PC-9 (cell line): Measurements from ENCODE around the gene GABRA1. TPM values are rescaled to one million over a fixed set of nuclear protein-coding genes. Genes with fewer than 3 reads are reported as not detected.

Source experiments
- BruUV-seq: library from RNA; stranded (reverse); fragments of 400-500 nt; replicated peaks from 2 replicates; lab custom pipeline; 2021; lab: Mats Ljungman, UMichigan
- CTCF ChIA-PET: fragments of 300-600 bp; sonication (Branson Sonifier 250); formaldehyde crosslinking; loops from one replicate; lab custom pipeline; 2022; ENCODE audit warnings: antibody characterized with exemption; lab: Charles Lee
- POLR2A ChIA-PET: fragments of 300-600 bp; sonication (Branson Sonifier 250); formaldehyde crosslinking; loops from one replicate; lab custom pipeline; 2022; ENCODE audit warnings: antibody characterized with exemption; ENCODE audit not compliant: unreplicated experiment; lab: Charles Lee
- DNase-seq, 2 experiments: peaks; one replicate each; pipeline versions ENCODE4 v3.0.0 to v3.0.0-alpha.2; 2015 to 2022; ENCODE audit warnings: mixed read lengths in 1 of 2
- H2AFZ ChIP-seq: fragments of 200-600 bp; sonication (generic); 2 replicates; pipeline ENCODE4 v1.8.1; 2017; ENCODE audit warnings: antibody characterized with exemption
- H3F3A ChIP-seq: fragments of 200-600 bp; sonication (generic); 2 replicates; pipeline ENCODE4 v1.8.1; 2017; ENCODE audit warnings: antibody characterized with exemption, mild to moderate bottlenecking, low read depth; ENCODE audit not compliant: insufficient read depth
- H3K27ac ChIP-seq: fragments of 200-600 bp; sonication (generic); 2 replicates; pipeline ENCODE4 v1.6.1; 2016; ENCODE audit warnings: mixed run types
- H3K27me3 ChIP-seq: fragments of 200-600 bp; sonication (generic); 2 replicates; pipeline ENCODE4 v1.6.1; 2016; ENCODE audit warnings: low read depth, mixed run types; ENCODE audit not compliant: insufficient read depth
- H3K36me3 ChIP-seq: fragments of 200-600 bp; sonication (generic); 2 replicates; pipeline ENCODE4 v1.6.1; 2016; ENCODE audit warnings: low read depth, mixed run types
- H3K4me1 ChIP-seq: fragments of 200-600 bp; sonication (generic); replicated peaks from 2 replicates; pipeline ENCODE4 v1.6.1; 2016; ENCODE audit warnings: mixed run types; ENCODE audit not compliant: insufficient read depth
- H3K4me2 ChIP-seq: fragments of 200-600 bp; sonication (generic); 2 replicates; pipeline ENCODE4 v1.6.1; 2017; ENCODE audit warnings: mixed run types
- H3K4me3 ChIP-seq: fragments of 200-600 bp; sonication (generic); 2 replicates; pipeline ENCODE4 v1.6.1; 2016; ENCODE audit warnings: mixed run types
- H3K79me2 ChIP-seq: fragments of 200-600 bp; sonication (generic); 2 replicates; pipeline ENCODE4 v1.6.1; 2017; ENCODE audit warnings: low read depth, mixed run types
- H3K9me2 ChIP-seq: fragments of 200-600 bp; sonication (generic); 2 replicates; pipeline ENCODE4 v1.8.1; 2017; ENCODE audit warnings: mild to moderate bottlenecking; ENCODE audit not compliant: insufficient read depth
- H3K9me3 ChIP-seq: fragments of 200-600 bp; sonication (generic); 2 replicates; pipeline ENCODE4 v1.8.1; 2016; ENCODE audit warnings: low read depth; ENCODE audit not compliant: insufficient read depth
- H4K20me1 ChIP-seq: fragments of 200-600 bp; sonication (generic); 2 replicates; pipeline ENCODE4 v1.8.1; 2017; ENCODE audit not compliant: insufficient read depth
- CTCF ChIP-seq: fragments of 200-600 bp; sonication (generic); conservative IDR thresholded peaks from 2 replicates; pipeline ENCODE4 v1.6.1; 2017; ENCODE audit warnings: mixed run types, antibody characterized with exemption, mild to moderate bottlenecking, moderate library complexity
- EZH2 ChIP-seq: fragments of 200-600 bp; sonication (generic); IDR thresholded peaks from 2 replicates; pipeline ENCODE4 v1.8.0; 2017; ENCODE audit warnings: antibody characterized with exemption, low read depth
- intact Hi-C: fragments of 100-400 bp; cut with micrococcal nuclease; formaldehyde crosslinking; loops from one replicate; pipeline ENCODE4 v1.10.0; 2022; ENCODE audit not compliant: unreplicated experiment
- total RNA-seq: library from RNA; stranded (reverse); gene quantifications from 2 replicates; pipeline ENCODE4 v1.2.3, GENCODE V29; 2021

Gene GABRA1
- total RNA-seq, 1 experiment from 2014 or later: not detected

DNA sequence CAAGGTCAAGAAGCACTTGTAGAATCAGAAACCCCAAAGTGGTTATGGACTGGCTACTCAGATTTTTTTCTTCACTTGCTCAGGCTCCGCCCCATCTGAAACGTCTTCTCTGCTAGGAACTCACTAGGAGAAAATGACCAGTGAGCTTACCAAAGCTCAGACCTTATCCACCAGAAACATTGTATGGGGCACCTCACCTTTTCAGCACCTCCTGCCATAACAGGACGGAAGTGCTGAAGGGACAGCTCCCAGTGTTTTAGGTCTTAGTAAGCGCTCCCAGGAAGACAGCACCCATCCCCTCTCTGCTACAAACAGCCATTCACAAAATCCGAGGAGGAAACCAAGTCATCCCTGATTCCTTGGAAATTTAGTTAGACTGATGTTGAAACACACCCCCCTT, 1.2 kb upstream of the GABRA1 start:
- H3K9me2 ChIP-seq: no peaks in the 10 kb centered on the region
- no peak overlapping the region for H3K4me3 ChIP-seq
- ChIA-PET POLR2A (no interaction called here), CTCF (no interaction called here)
- TF ChIP-seq CTCF (no peak), EZH2 (no peak)
- H3K9me3 ChIP-seq: no peaks in the 10 kb centered on the region
- intact Hi-C loops: no loop called here
- no peak overlapping the region for H3K4me2 ChIP-seq
- no peaks in the 10 kb centered on the region for H3F3A ChIP-seq
- H2AFZ ChIP-seq: no peak overlapping the region
- no peaks in the 10 kb centered on the region for H3K4me1 ChIP-seq
- peaks cover 3% of the 10 kb centered on the region; the same call in 1 of the 2 replicates for H4K20me1 ChIP-seq
- H3K79me2 ChIP-seq: no peaks in the 10 kb centered on the region
- no peak overlapping the region for H3K27ac ChIP-seq
- no peaks in the 10 kb centered on the region for H3K36me3 ChIP-seq
- no TSS peak for BruUV-seq
- no peaks in the 10 kb centered on the region for H3K27me3 ChIP-seq
- no peak for DNase-seq

- Histone ChIP-seq H3F3A (no peaks in the 10 kb centered on the region), H3K36me3 (no peaks in the 10 kb centered on the region), H3K9me2 (no peaks in the 10 kb centered on the region), H3K4me1 (no peaks in the 10 kb centered on the region), H2AFZ (no peak overlapping the region), H3K27ac (no peak overlapping the region), H3K4me3 (no peak overlapping the region), H3K79me2 (no peaks in the 10 kb centered on the region), H3K9me3 (no peaks in the 10 kb centered on the region), H4K20me1 (peaks cover 3% of the 10 kb centered on the region; the same call in 1 of the 2 replicates), H3K27me3 (no peaks in the 10 kb centered on the region), H3K4me2 (no peak overlapping the region)
- intact Hi-C loops: no loop called here
- CTCF ChIA-PET: no interaction called here
- DNase-seq: no peak
- no TSS peak for BruUV-seq
- POLR2A ChIA-PET: no interaction called here
- TF ChIP-seq CTCF (no peak), EZH2 (no peak)
Measured at GRCh38 chr5:161847447-161847846, 473 bp upstream of the GABRA1 start.

- no peak overlapping the region for H3K4me3 ChIP-seq
- no peaks in the 10 kb centered on the region for H4K20me1 ChIP-seq
- H3K9me2 ChIP-seq: no peaks in the 10 kb centered on the region
- intact Hi-C loops: loop anchor here (10.0 kb wide), 2 partner anchors 1494 to 1554 kb away; no protein-coding TSS in a partner anchor
- POLR2A ChIA-PET: no interaction called here
- DNase-seq: no peak
- H3F3A ChIP-seq: no peaks in the 10 kb centered on the region
- no peak overlapping the region for H3K27ac ChIP-seq
- H3K4me1 ChIP-seq: no peaks in the 10 kb centered on the region
- no peaks in the 10 kb centered on the region for H3K27me3 ChIP-seq
- no peaks in the 10 kb centered on the region for H3K9me3 ChIP-seq
- no peak overlapping the region for H3K4me2 ChIP-seq
- TF ChIP-seq EZH2: no peak
- no peak for TF ChIP-seq CTCF
- H3K36me3 ChIP-seq: no peaks in the 10 kb centered on the region
- no peaks in the 10 kb centered on the region for H3K79me2 ChIP-seq
- no peak overlapping the region for H2AFZ ChIP-seq
- CTCF ChIA-PET: no interaction called here
- no TSS peak for BruUV-seq
Measured at GRCh38 chr5:161850491-161850890, 2.6 kb downstream of the GABRA1 start.
